Left kidney (tissue), 8 donors: ENCODE data around the gene SEC14L3. TPM values are rescaled to one million over a fixed set of nuclear protein-coding genes. Genes with fewer than 3 reads are reported as not detected.

Experiments used
- DNase-seq: peaks from one replicate; pipeline ENCODE4 v3.0.0-alpha.2; 2013
- long read RNA-seq, 8 donors: transcript quantifications; one replicate each; lab custom pipeline, GENCODE V29; 2026
- polyA plus RNA-seq: library from polyadenylated mRNA; unstranded; fragments of 120-200 nt; gene quantifications from one replicate; pipeline ENCODE4 v1.2.1, GENCODE V29; 2013; ENCODE audit not compliant: insufficient read length

The SEC14L3 gene
- polyA plus RNA-seq = not detected
- long read RNA-seq, donor 1 = 0 reads
- long read RNA-seq, donor 2 = 0 reads
- long read RNA-seq, donor 3 = 0 reads
- long read RNA-seq, donor 4 = 0 reads
- long read RNA-seq, donor 5 = 0 reads
- long read RNA-seq, donor 6 = 0 reads
- long read RNA-seq, donor 7 = 0 reads
- long read RNA-seq, donor 8 = 0 reads

DNA sequence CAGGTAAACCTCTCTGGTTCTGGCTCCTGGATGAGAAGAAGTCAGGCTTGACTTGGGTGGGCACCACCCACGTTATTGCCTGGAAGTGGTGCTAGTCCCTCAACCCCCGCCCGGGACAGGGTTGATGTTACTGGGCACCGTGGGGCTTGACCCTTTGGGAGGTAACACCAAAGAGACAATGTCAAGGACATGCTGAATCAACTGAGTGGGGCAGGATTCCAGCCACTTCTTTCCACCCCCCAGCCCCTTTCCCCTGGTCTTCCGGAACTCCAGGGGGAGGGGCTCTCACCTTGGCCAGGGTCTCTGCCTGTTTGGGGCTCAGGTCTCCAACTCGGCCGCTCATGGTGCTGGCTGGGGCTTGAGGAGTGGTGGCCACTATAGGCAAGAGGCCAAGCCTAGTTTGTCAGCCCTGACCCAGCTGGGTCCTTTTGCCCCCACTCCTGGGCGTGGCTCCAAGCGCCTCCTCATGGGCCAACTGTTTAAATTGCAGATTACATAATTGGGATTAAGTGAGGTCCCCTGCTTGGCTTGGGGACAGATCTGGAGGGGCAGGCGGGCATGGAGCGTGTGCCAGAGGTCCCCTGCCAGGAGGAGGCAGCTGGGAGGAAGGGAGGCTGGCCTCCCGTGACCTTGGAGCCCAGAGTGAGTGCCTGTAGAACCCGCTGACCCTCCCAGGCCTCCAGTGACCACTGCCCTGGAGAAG, at the start of gene SEC14L3:
Gene SEC14L3 (minus strand): TSS at position 402 of the 703 bp plus-strand sequence. CDS start 59 bp downstream, at position 343.
- DNase-seq = no peak

- no peak for DNase-seq
Observed at GRCh38 chr22:30519842-30520425, 48.1 kb upstream of the SEC14L3 start.

DNA sequence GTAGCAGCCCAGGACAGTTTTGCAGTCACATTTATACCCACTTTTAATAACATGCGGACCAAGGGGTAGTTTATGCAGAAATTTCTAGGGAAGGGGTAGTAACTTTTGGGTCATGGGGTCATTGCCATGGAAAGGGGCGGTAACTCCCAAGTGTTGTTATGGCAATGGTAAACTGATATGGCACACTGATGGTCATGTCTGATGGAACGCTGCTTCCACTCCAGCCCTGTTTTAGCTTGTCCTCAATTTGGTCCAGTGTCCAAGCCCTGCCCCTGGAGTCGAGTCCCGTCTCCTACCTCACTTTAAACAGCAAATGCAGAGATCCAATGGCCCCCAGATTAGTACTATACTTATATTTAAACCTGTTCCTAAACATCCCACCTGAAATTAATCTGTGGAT, 44.9 kb upstream of the SEC14L3 start:
- peak; percentile 18 for DNase-seq

GRCh38 chr22:30516273-30516672, 44.5 kb upstream of the SEC14L3 start:
- no peak for DNase-seq

DNA sequence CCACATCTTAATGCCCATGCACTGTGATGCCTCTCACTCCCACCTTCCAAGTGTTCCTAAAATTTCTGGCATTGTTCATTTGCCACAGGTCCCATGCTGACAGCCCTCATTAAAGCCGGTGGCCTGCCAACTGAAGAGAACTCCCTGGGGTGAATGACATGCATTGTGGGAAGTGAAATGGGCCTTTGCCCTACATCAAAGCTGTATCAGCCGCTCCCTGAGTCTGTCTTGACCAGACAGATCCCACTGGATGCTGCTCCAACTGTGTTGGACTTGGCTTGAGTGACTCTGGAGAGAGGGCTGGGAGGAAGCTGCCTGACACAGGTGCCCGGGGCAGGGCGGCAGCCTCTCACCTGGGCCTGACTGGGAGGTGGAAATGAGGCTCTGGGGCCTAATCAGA, 42.4 kb upstream of the SEC14L3 start:
- DNase-seq = no peak

- no peak for DNase-seq
Observed at GRCh38 chr22:30513462-30513861, 41.6 kb upstream of the SEC14L3 start.

GRCh38 chr22:30511911-30512310, 40.1 kb upstream of the SEC14L3 start:
- DNase-seq = no peak

DNA sequence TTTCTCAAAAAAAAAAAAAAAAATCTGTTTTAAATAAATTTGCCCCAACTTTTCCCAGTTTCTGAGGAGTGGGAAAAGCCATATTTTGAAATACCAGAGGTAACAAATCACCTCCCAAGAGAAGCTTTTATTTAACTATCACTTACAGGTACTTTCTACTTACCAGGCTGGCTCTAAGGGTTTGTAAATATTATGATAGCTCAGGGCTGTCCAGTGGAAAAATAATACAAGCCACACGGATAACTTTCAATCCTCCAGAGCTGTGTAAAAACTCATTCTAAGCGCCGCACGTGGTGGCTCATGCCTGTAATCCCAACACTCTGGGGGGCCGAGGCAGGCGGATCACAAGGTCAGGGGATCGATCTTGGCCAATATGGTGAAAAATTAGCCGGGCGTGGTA, 39.3 kb upstream of the SEC14L3 start:
- no peak for DNase-seq

DNA sequence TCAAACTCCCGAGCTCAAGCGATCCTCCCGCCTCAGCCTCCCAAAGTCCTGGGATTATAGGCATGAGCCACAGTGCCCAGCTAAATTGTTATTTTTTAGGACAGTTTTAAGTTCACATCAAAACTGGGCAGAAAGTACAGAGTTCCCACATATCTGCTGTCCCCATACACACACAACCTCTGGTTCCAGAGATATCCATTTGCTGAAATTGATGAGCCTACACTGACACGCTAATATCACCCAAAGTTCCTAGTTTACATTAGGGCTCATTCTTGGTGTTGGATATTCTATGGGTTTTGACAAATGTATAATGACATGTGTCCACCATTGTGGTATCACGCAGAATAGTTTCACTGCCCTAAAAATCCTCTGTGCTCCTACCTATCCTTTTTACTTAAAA, 36.4 kb upstream of the SEC14L3 start:
- DNase-seq = no peak

GRCh38 chr22:30507670-30508069, 35.9 kb upstream of the SEC14L3 start:
- DNase-seq = no peak

- no peak for DNase-seq
Observed at GRCh38 chr22:30506507-30506968, 34.7 kb upstream of the SEC14L3 start.

DNA sequence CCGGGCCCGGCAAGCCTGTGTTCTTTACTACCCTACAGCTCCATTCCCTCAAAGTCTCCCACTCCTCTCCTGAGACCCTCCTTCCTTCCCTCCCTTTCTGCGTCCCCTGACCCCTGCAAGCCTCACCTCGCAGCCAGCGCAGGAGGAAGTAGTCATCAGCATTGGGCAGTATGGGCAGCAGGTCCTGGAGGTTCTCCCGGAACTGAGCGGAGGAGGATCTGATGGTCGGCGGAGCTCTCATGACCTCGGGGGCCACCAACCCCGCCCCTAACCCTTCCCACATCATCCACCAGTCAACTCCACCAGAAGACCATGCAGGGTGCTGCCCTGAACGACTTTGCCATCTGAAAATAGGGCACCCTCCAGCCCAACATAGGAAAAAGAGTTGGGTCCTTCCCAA, 31.7 kb upstream of the SEC14L3 start:
- no peak for DNase-seq

DNA sequence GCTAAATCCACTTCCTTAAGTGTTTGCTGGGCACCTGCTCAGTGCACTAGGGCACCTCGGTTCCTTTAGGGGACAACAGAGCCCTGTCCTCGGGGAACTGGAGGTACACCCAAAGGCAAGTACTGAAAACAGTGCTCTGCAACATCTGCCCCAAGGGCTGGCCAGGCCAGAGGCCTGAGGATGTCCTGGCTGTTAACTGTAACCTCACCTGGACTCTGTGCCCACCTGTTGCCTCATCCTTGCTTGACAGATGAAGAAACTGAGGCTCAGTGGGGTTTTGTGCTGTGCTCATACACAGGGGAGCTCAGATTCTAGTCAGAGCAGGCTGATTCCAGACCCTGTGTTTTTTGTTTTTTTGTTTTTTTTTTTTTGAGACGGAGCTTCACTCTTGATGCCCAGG, 31.1 kb upstream of the SEC14L3 start:
- DNase-seq = no peak

DNA sequence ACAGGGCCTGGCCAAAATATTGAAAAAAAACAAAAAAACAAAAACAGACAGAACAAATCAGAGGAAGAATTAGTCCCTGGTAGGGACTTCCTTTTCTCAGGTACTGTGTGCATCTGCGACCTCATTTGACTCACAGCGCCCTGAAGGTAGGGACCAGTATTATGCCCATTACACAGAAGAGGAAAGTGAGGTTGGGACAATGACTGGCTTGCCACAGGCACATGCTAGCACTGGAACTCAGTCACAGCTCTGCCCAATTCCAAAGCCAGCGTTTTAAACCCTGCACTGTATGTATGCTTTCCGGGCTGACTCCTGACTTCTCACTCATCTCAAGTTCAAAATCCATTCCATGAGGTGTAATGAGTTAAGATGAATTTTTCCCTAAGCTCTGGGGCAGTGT, 30.3 kb upstream of the SEC14L3 start:
- no peak for DNase-seq

GRCh38 chr22:30500628-30501027, 28.8 kb upstream of the SEC14L3 start:
- no peak for DNase-seq

DNA sequence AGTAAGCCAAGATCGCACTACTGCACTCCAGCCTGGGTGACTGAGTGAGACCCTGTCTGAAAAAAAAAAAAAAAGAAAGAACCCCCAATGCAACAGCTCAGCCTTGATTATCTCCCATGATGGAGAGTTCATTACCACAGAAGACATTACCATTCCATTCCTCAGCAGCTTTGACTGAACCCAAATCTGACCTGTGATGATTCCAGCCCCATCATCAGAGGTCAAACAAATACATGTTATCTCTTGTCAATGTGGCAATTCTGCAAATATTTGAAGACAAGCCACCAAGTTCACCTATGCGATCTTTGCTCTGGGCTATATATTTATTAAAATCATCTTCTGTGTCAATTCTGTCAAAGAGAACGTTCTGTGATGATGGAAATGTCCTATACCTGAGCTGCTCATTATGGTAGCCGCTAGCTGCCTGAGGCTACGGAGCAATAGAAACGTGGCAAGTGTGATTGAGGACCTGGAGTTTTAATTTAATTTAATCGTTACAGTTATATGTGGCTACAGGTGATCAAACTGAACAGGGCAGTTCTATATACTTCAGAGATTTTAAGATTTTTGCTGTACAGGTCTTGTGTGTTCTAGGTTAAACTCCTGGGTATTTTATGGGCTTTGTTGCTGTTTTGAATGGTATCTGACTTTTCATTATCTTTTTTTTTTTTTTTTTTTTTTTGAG, 25.8 kb upstream of the SEC14L3 start:
- DNase-seq = no peak

GRCh38 chr22:30495041-30495784, 23.4 kb upstream of the SEC14L3 start:
- no peak for DNase-seq

DNA sequence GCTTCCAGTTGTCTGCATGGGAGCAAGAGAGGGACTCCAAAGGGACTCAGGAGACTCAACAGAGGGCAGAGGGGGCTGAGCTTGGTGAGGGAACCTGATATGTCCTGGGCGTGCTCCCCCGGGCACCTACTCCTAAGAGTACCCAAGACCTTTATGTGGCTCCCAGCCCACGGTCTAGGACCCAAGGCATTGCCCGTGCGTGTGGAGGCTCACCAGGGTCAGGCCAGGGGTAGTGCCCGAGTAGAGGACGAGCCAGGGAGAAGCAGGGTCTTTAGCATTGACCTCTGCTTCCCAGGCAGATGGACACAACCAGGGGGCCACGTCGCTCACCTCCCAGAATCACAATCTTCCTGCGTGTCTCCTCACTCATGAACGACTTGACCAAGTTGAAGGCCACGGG, 20.3 kb upstream of the SEC14L3 start:
- DNase-seq = no peak

DNA sequence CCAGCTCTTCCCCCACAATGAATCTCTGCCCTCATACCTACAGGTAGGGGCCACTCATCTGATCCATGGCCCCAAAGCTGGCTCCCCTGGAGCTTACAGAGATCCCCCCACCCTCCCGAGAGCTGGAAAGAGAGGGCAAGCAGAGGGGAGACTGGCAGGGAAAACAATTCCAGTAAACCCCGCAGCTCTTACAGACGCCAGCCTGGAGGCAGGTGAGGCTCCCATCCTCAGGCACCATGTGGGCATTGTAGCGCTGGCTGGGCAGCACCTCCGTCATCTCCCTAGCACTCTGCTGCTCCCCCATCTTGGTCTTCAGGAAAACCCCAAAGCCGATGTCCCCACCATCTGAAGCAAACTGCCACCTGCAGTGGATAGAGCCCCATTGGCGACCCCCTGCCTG, 19.6 kb upstream of the SEC14L3 start:
- no peak for DNase-seq

DNA sequence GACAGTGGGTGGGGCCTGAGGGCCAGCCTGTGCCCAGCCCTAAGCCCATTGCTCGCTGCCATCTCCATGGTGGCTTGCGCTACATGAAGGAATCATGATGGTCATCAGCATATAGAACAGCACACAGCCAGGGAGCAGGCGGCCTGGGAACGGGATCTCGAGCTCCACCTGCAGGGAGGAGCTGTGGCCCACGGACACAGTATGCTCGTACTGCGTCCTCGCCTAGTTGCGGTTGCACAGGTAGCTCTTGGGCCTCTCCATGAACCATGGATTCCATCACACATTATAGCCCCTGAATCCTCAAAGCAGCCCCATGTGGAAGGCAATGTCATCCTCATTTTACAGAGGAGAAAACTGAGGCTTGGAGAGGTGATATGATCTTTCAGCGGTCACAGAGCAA, 18.6 kb upstream of the SEC14L3 start:
- DNase-seq = no peak

GRCh38 chr22:30488121-30488520, 16.3 kb upstream of the SEC14L3 start:
- no peak for DNase-seq

GRCh38 chr22:30486661-30487115, 14.9 kb upstream of the SEC14L3 start:
- DNase-seq = peak; percentile 8
